HepG2 (cell line): Measurements from ENCODE around the gene MBNL3. TPM values are rescaled to one million over a fixed set of nuclear protein-coding genes. Genes with fewer than 3 reads are reported as not detected.

Experiments used
- ATAC-seq: fragments of 200-7000 bp; cut with Tn5 transposase; 3 replicates; pipeline ENCODE4 v1.9.1; 2020; ENCODE audit warnings: mild to moderate bottlenecking, moderate library complexity
- BruUV-seq: library from RNA; stranded (reverse); fragments of 400-500 nt; replicated peaks from 2 replicates; lab custom pipeline; 2021; lab: Mats Ljungman, UMichigan
- CTCF ChIA-PET: fragments of 300-600 bp; formaldehyde crosslinking; extraction: SDS; loops from one replicate; lab custom pipeline; 2021; ENCODE audit warnings: low total read pairs, inconsistent platforms, low intra/inter-chr PET ratio; lab: Yijun Ruan, JAX
- POLR2A ChIA-PET: fragments of 350-600 bp; sonication (Branson Sonifier 250); formaldehyde crosslinking; loops from one replicate; lab custom pipeline; 2020; ENCODE audit warnings: antibody characterized with exemption, inconsistent platforms; lab: Yijun Ruan, JAX
- DNase-seq: peaks from one replicate; pipeline ENCODE4 v3.0.0-alpha.2; 2015; ENCODE audit warnings: low spot score
- FAIRE-seq: peaks from 3 replicates; lab custom pipeline; 2011; peaks lifted over from hg19 to GRCh38; lab: Jason Lieb, UNC
- H2AFZ ChIP-seq: one replicate; pipeline ENCODE4 v1.6.1; 2011; ENCODE audit warnings: low read length, inconsistent platforms
- H3K27ac ChIP-seq: fragments of 300-600 bp; 3 replicates; pipeline ENCODE4 v1.8.0; 2011; ENCODE audit warnings: mixed run types, mild to moderate bottlenecking, mixed read lengths, low read length, inconsistent platforms; ENCODE audit not compliant: insufficient read depth; ENCODE audit errors: extremely low read length
- H3K27me3 ChIP-seq, 2 experiments: fragments of 200-600 bp in 1 of 2; 2 replicates in 1 of 2; 3 replicates in 1 of 2; pipeline versions ENCODE4 v1.6.0 to v1.8.0; 2011; ENCODE audit warnings: low read length in 2 of 2, mild to moderate bottlenecking in 2 of 2, moderate library complexity in 2 of 2, inconsistent platforms in 1 of 2; ENCODE audit not compliant: insufficient read depth in 2 of 2, control insufficient read depth in 1 of 2
- H3K36me3 ChIP-seq, 2 experiments: fragments of 200-600 bp in 1 of 2; replicated peaks in 1 of 2; 2 replicates in 1 of 2; 3 replicates in 1 of 2; pipeline versions ENCODE4 v1.5.1 to v1.8.0; 2011; ENCODE audit warnings: low read length in 2 of 2, inconsistent platforms in 1 of 2; ENCODE audit not compliant: insufficient read depth in 2 of 2, control insufficient read depth in 1 of 2
- H3K4me1 ChIP-seq: 2 replicates; pipeline ENCODE4 v1.5.1; 2012; ENCODE audit warnings: low read length, inconsistent platforms; ENCODE audit not compliant: insufficient read depth
- H3K4me2 ChIP-seq: 2 replicates; pipeline ENCODE4 v1.6.0; 2011; ENCODE audit warnings: low read depth, low read length, inconsistent platforms
- H3K4me3 ChIP-seq, 3 experiments: fragments of 200-600 bp in 1 of 3; sonication (generic), shearing (Covaris generic) in 1 of 3; replicated peaks in 1 of 3; 2 replicates each; pipeline ENCODE4 v1.5.1; 2011 to 2016; ENCODE audit warnings: low read length in 3 of 3, inconsistent platforms in 2 of 3, low read depth in 2 of 3, mild to moderate bottlenecking in 2 of 3, control low read depth in 1 of 3, mixed read lengths in 1 of 3; ENCODE audit not compliant: insufficient read depth in 1 of 3
- H3K79me2 ChIP-seq: one replicate; pipeline ENCODE4 v1.6.1; 2011; ENCODE audit warnings: low read length, inconsistent platforms; ENCODE audit not compliant: insufficient read depth
- H3K9ac ChIP-seq: 2 replicates; pipeline ENCODE4 v1.6.0; 2011; ENCODE audit warnings: mild to moderate bottlenecking, low read depth, low read length, inconsistent platforms; ENCODE audit not compliant: insufficient read depth
- H3K9me3 ChIP-seq: 2 replicates; pipeline ENCODE4 v1.5.1; 2012; ENCODE audit warnings: mild to moderate bottlenecking, low read length
- H4K20me1 ChIP-seq: 2 replicates; pipeline ENCODE4 v1.6.0; 2011; ENCODE audit warnings: inconsistent platforms, mild to moderate bottlenecking, low read length, moderate library complexity; ENCODE audit not compliant: insufficient read depth
- ARHGAP35 ChIP-seq: sonication (generic); formaldehyde crosslinking; IDR thresholded peaks from 2 replicates; pipeline ENCODE4 v1.9.0; 2022; ENCODE audit warnings: mild to moderate bottlenecking, inconsistent platforms, moderate library complexity, missing genetic modification reagents, borderline replicate concordance
- ARID3A ChIP-seq: IDR thresholded peaks from 2 replicates; pipeline ENCODE4 v1.6.1; 2012; ENCODE audit warnings: low read depth, low read length, improper control_type of control experiment
- ARID5B ChIP-seq: IDR thresholded peaks from 2 replicates; pipeline ENCODE4 v1.4.0; 2020; ENCODE audit warnings: mild to moderate bottlenecking, missing genetic modification reagents
- GATAD2A ChIP-seq: IDR thresholded peaks from 2 replicates; pipeline ENCODE4 v1.6.1; 2016
- GPN1 ChIP-seq: sonication (generic); formaldehyde crosslinking; IDR thresholded peaks from 2 replicates; pipeline ENCODE4 v1.5.1; 2020; ENCODE audit warnings: missing genetic modification reagents, borderline replicate concordance
- HMG20A ChIP-seq: IDR thresholded peaks from 2 replicates; pipeline ENCODE4 v1.6.1; 2016; ENCODE audit warnings: borderline replicate concordance
- NONO ChIP-seq, 2 experiments: fragments of 450-650 bp in 1 of 2; sonication (generic) in 1 of 2; formaldehyde crosslinking in 1 of 2; IDR thresholded peaks in 1 of 2; conservative IDR thresholded peaks in 1 of 2; 2 replicates each; pipeline versions ENCODE4 v1.6.1 to v1.8.0; 2017 to 2022; ENCODE audit warnings: mild to moderate bottlenecking in 1 of 2, missing genetic modification reagents in 1 of 2, moderate library complexity in 1 of 2
- SAP130 ChIP-seq: IDR thresholded peaks from 2 replicates; pipeline ENCODE4 v1.6.1; 2016; ENCODE audit warnings: low read depth
- STAG1 ChIP-seq: sonication (generic); formaldehyde crosslinking; IDR thresholded peaks from 2 replicates; pipeline ENCODE4 v1.4.0; 2020; ENCODE audit warnings: missing genetic modification reagents
- TRIM24 ChIP-seq: sonication (generic); formaldehyde crosslinking; IDR thresholded peaks from 2 replicates; pipeline ENCODE4 v1.8.0; 2022; ENCODE audit warnings: mild to moderate bottlenecking, missing genetic modification reagents
- WGBS: methylation state at CpG from one replicate; pipeline ENCODE4 v1.1.6; 2017; ENCODE audit warnings: low lambda C conversion rate; 5-methylcytosine and 5-hydroxymethylcytosine counted together
- in situ Hi-C: cut with HindIII; loops from 2 replicates; pipeline ENCODE4 v1.10.0; 2017; ENCODE audit warnings: low pct_unique_long_range_greater_than_20kb; ENCODE audit not compliant: extremely low pct_ligation_motif_present
- intact Hi-C: fragments of 100-400 bp; cut with micrococcal nuclease; formaldehyde crosslinking; loops from one replicate; pipeline ENCODE4 v1.10.0; 2022; ENCODE audit not compliant: unreplicated experiment
- polyA plus RNA-seq, 8 experiments: library from polyadenylated mRNA; depleted of rRNA in 3 of 8; stranded (reverse) in 7 of 8; unstranded in 1 of 8; fragments of >200 nt; fragmentation: Illumina TruSeq in 4 of 8; extraction: Trizol in 4 of 8; gene quantifications; 2 replicates each; pipeline versions ENCODE4 v1.2.1 to v1.2.3, GENCODE V29; 2011 to 2016; ENCODE audit warnings: low read depth in 4 of 8, missing spikeins in 1 of 8, mixed read lengths in 1 of 8; ENCODE audit not compliant: insufficient read depth in 1 of 8
- total RNA-seq, 5 experiments: library from RNA; depleted of rRNA; stranded (reverse); fragments of >200 nt; fragmentation: Illumina TruSeq; extraction: Trizol; gene quantifications; 2 replicates each; pipeline ENCODE4 v1.2.3, GENCODE V29; 2016; ENCODE audit warnings: low read depth in 1 of 5
- TF ChIP-seq, protein P1 (sequence below): sonication (generic); formaldehyde crosslinking; IDR thresholded peaks from 2 replicates; pipeline ENCODE4 v1.4.0; 2020; ENCODE audit warnings: mild to moderate bottlenecking, missing genetic modification reagents, borderline replicate concordance

Gene MBNL3
- total and polyA plus RNA-seq, 2 of the 13 experiments (the other 11 are each of a cell fraction or from before 2014, with no cell fraction given): 155 to 257 TPM

GRCh38 chrX:132493095-132493494 is 4.3 kb upstream of the MBNL3 start (continued):
- TF ChIP-seq GPN1: no peak

- no peak overlapping the region for H2AFZ ChIP-seq
- H3K36me3 ChIP-seq: no peaks in the 10 kb centered on the region
- in situ Hi-C loops (loop anchor here (5.0 kb wide), 1 partner anchor 101 kb away; no protein-coding TSS in a partner anchor), intact Hi-C loops (loop anchor here (5.0 kb wide), 1 partner anchor 121 kb away; no protein-coding TSS in a partner anchor)
- 7% methylated on average over 3 of the region's 3 CpGs for WGBS
- peak overlapping the region; percentile 80 for H3K4me2 ChIP-seq
- peak overlapping the region; percentile 85 for H3K9ac ChIP-seq
- no peaks in the 10 kb centered on the region for H3K27me3 ChIP-seq
- H3K9me3 ChIP-seq: no peaks in the 10 kb centered on the region
- DNase-seq (peak; percentile 88), FAIRE-seq (peak; percentile 34), ATAC-seq (peak; percentile 54)
- peak overlapping the region in 1 of 3 experiments; percentile 73; a peak in 1 of 6 replicates for H3K4me3 ChIP-seq
- H3K79me2 ChIP-seq: peaks cover 37% of the 10 kb centered on the region
- no TSS peak for BruUV-seq
- H4K20me1 ChIP-seq: no peaks in the 10 kb centered on the region
- ChIA-PET POLR2A (interaction anchor here (0.8 to 2.4 kb wide), 11 partner anchors 8 to 123 kb away, joined by 3 to 14 read pairs (median 5); no protein-coding TSS in a partner anchor), CTCF (no interaction called here)
- H3K27ac ChIP-seq: peak overlapping the region; percentile 94
- H3K4me1 ChIP-seq: peaks cover 64% of the 10 kb centered on the region
- TF ChIP-seq SAP130 (CRISPR knock-in tag): peak; percentile 76
- peak; percentile 93 for TF ChIP-seq ARID3A
- TF ChIP-seq, protein P1, sequence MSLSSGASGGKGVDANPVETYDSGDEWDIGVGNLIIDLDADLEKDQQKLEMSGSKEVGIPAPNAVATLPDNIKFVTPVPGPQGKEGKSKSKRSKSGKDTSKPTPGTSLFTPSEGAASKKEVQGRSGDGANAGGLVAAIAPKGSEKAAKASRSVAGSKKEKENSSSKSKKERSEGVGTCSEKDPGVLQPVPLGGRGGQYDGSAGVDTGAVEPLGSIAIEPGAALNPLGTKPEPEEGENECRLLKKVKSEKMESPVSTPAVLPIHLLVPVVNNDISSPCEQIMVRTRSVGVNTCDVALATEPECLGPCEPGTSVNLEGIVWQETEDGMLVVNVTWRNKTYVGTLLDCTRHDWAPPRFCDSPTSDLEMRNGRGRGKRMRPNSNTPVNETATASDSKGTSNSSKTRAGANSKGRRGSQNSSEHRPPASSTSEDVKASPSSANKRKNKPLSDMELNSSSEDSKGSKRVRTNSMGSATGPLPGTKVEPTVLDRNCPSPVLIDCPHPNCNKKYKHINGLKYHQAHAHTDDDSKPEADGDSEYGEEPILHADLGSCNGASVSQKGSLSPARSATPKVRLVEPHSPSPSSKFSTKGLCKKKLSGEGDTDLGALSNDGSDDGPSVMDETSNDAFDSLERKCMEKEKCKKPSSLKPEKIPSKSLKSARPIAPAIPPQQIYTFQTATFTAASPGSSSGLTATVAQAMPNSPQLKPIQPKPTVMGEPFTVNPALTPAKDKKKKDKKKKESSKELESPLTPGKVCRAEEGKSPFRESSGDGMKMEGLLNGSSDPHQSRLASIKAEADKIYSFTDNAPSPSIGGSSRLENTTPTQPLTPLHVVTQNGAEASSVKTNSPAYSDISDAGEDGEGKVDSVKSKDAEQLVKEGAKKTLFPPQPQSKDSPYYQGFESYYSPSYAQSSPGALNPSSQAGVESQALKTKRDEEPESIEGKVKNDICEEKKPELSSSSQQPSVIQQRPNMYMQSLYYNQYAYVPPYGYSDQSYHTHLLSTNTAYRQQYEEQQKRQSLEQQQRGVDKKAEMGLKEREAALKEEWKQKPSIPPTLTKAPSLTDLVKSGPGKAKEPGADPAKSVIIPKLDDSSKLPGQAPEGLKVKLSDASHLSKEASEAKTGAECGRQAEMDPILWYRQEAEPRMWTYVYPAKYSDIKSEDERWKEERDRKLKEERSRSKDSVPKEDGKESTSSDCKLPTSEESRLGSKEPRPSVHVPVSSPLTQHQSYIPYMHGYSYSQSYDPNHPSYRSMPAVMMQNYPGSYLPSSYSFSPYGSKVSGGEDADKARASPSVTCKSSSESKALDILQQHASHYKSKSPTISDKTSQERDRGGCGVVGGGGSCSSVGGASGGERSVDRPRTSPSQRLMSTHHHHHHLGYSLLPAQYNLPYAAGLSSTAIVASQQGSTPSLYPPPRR (CRISPR knock-in tag): peak; percentile 25; the same call in 1 of the 2 replicates
- peak; percentile 60; the same call in 1 of the 2 replicates for TF ChIP-seq HMG20A (CRISPR knock-in tag)
- TF ChIP-seq NONO (IDR thresholded peaks at IDR 0.05): no peak
- TF ChIP-seq NONO (CRISPR knock-in tag; conservative IDR thresholded peaks at IDR 0.05): no peak
- TF ChIP-seq TRIM24 (CRISPR knock-in tag): no peak
- peak; percentile 72 for TF ChIP-seq GATAD2A (CRISPR knock-in tag)
- TF ChIP-seq ARID5B: peak; percentile 81
- peak; percentile 56 for TF ChIP-seq STAG1 (CRISPR knock-in tag)
- TF ChIP-seq ARHGAP35 (CRISPR knock-in tag): no peak
Measured at GRCh38 chrX:132491191-132491590, 2.4 kb upstream of the MBNL3 start.
